Measurements from ENCODE around the gene DCDC2. TPM values are rescaled to one million over a fixed set of nuclear protein-coding genes. Genes with fewer than 3 reads are reported as not detected.

The DCDC2 gene
- total RNA-seq, 1 donor from 2014 or later, result 5.3 TPM

- no peaks in the 10 kb centered on the region for H3K9me3 ChIP-seq
- H3K27me3 ChIP-seq, result no peaks in the 10 kb centered on the region
- ATAC-seq (no peak), DNase-seq (no peak)
- intact Hi-C loops (cut with DNase I), result no loop called here
- H3K36me3 ChIP-seq, result no peaks in the 10 kb centered on the region
- TF ChIP-seq CTCF (IDR thresholded peaks at IDR 0.05), result no peak
- H3K27ac ChIP-seq, result no peak overlapping the region
- H3K4me3 ChIP-seq, result no peak overlapping the region
- H3K4me1 ChIP-seq, result peaks cover 7% of the 10 kb centered on the region
Measured at GRCh38 chr6:24225838-24226237, 132.0 kb downstream of the DCDC2 start.

- intact Hi-C loops (cut with DNase I), result no loop called here
- H3K27me3 ChIP-seq, result no peaks in the 10 kb centered on the region
- no peak for ATAC-seq
- TF ChIP-seq CTCF (IDR thresholded peaks at IDR 0.05), result no peak
- H3K36me3 ChIP-seq, result no peaks in the 10 kb centered on the region
- no peak for DNase-seq
- no peak overlapping the region for H3K27ac ChIP-seq
- H3K4me3 ChIP-seq, result no peak overlapping the region
- H3K4me1 ChIP-seq, result no peaks in the 10 kb centered on the region
- H3K9me3 ChIP-seq, result no peaks in the 10 kb centered on the region
Measured at GRCh38 chr6:24223115-24223919, 134.5 kb downstream of the DCDC2 start.

- no peaks in the 10 kb centered on the region for H3K4me1 ChIP-seq
Measured at GRCh38 chr6:24219670-24220069, 138.2 kb downstream of the DCDC2 start.

GRCh38 chr6:24214984-24215383, 142.9 kb downstream of the DCDC2 start:
- no peak for ATAC-seq
- Histone ChIP-seq H3K27me3 (no peaks in the 10 kb centered on the region), H3K36me3 (no peaks in the 10 kb centered on the region), H3K27ac (no peak overlapping the region), H3K4me1 (no peaks in the 10 kb centered on the region), H3K4me3 (no peak overlapping the region), H3K9me3 (no peaks in the 10 kb centered on the region)
- intact Hi-C loops (cut with DNase I), result no loop called here
- DNase-seq, result no peak
- TF ChIP-seq CTCF (IDR thresholded peaks at IDR 0.05), result no peak

More at GRCh38 chr6:24219670-24220069, 138.2 kb downstream of the DCDC2 start:
- no peaks in the 10 kb centered on the region for H3K36me3 ChIP-seq
- no peak overlapping the region for H3K27ac ChIP-seq
- intact Hi-C loops (cut with DNase I), result no loop called here
- no peak overlapping the region for H3K4me3 ChIP-seq
- H3K27me3 ChIP-seq, result no peaks in the 10 kb centered on the region
- no peaks in the 10 kb centered on the region for H3K9me3 ChIP-seq
- TF ChIP-seq CTCF (IDR thresholded peaks at IDR 0.05), result no peak
- ATAC-seq (no peak), DNase-seq (no peak)

GRCh38 chr6:24207413-24207812, 150.4 kb downstream of the DCDC2 start:
- ATAC-seq, result no peak

More at GRCh38 chr6:24207413-24207812, 150.4 kb downstream of the DCDC2 start:
- Histone ChIP-seq H3K9me3 (no peaks in the 10 kb centered on the region), H3K36me3 (no peaks in the 10 kb centered on the region), H3K4me1 (no peaks in the 10 kb centered on the region), H3K4me3 (no peak overlapping the region), H3K27me3 (no peaks in the 10 kb centered on the region), H3K27ac (no peak overlapping the region)
- intact Hi-C loops (cut with DNase I), result no loop called here
- no peak for TF ChIP-seq CTCF (IDR thresholded peaks at IDR 0.05)
- DNase-seq, result no peak
